Natural killer cell (primary cell): ENCODE results near the gene FOXP1. TPM values are rescaled to one million over a fixed set of nuclear protein-coding genes. Genes with fewer than 3 reads are reported as not detected.

Experiments
- ATAC-seq, 3 donors: fragments of 150-1000 bp in 2 of 3; fragments of 200-7000 bp in 1 of 3; cut with Tn5 transposase; 1 replicate in 1 of 3; 2 replicates in 2 of 3; pipeline ENCODE4 v1.10.0; 2021; ENCODE audit warnings: mild to moderate bottlenecking in 2 of 3, moderate library complexity in 2 of 3
- DNase-seq, 2 donors: peaks; one replicate each; pipeline versions ENCODE4 v3.0.0 to v3.0.0-alpha.2; 2013 to 2021; ENCODE audit warnings: mixed read lengths in 1 of 2
- H3K27ac ChIP-seq: one replicate; pipeline ENCODE4 v1.5.1; 2013; ENCODE audit warnings: mild to moderate bottlenecking, low read length
- H3K27me3 ChIP-seq: one replicate; pipeline ENCODE4 v1.6.1; 2013; ENCODE audit warnings: low read length; ENCODE audit not compliant: control insufficient read depth, insufficient read depth
- H3K36me3 ChIP-seq: one replicate; pipeline ENCODE4 v1.6.1; 2013; ENCODE audit warnings: low read length; ENCODE audit not compliant: control insufficient read depth, insufficient read depth
- H3K4me1 ChIP-seq: one replicate; pipeline ENCODE4 v1.6.1; 2013; ENCODE audit warnings: low read length; ENCODE audit not compliant: control insufficient read depth, insufficient read depth
- H3K4me3 ChIP-seq: one replicate; pipeline ENCODE4 v1.5.1; 2013; ENCODE audit warnings: low read length
- H3K9me3 ChIP-seq: one replicate; pipeline ENCODE4 v1.6.1; 2013; ENCODE audit warnings: low read length; ENCODE audit not compliant: control insufficient read depth, insufficient read depth
- H3K27ac Mint-ChIP-seq, 2 donors: one replicate each; pipeline ENCODE4 v1.8.0; 2022; ENCODE audit warnings: mild to moderate bottlenecking in 2 of 2, mixed read lengths in 2 of 2, moderate library complexity in 1 of 2
- H3K27me3 Mint-ChIP-seq, 2 donors: one replicate each; pipeline ENCODE4 v1.8.0; 2022; ENCODE audit warnings: low read depth in 2 of 2, mixed read lengths in 2 of 2
- H3K36me3 Mint-ChIP-seq: one replicate; pipeline ENCODE4 v1.8.0; 2022; ENCODE audit warnings: mixed read lengths
- H3K4me1 Mint-ChIP-seq, 2 donors: one replicate each; pipeline ENCODE4 v1.8.0; 2022; ENCODE audit warnings: mixed read lengths in 2 of 2
- H3K4me3 Mint-ChIP-seq: one replicate; pipeline ENCODE4 v1.8.0; 2022; ENCODE audit warnings: mild to moderate bottlenecking, moderate library complexity, mixed read lengths
- H3K9me3 Mint-ChIP-seq, 2 donors: one replicate each; pipeline ENCODE4 v1.8.0; 2022; ENCODE audit warnings: mixed read lengths in 2 of 2
- CTCF ChIP-seq: fragments of 200-600 bp; IDR thresholded peaks from one replicate; pipeline ENCODE4 v1.8.0; 2022; ENCODE audit warnings: antibody characterized with exemption
- WGBS: methylation state at CpG from one replicate; pipeline ENCODE4 v1.1.7; 2013; ENCODE audit warnings: missing lambda C conversion rate; ENCODE audit not compliant: insufficient coverage; 5-methylcytosine and 5-hydroxymethylcytosine counted together
- intact Hi-C: fragments of 100-400 bp; cut with micrococcal nuclease; formaldehyde crosslinking; loops from one replicate; pipeline ENCODE4 v1.14.2; 2022
- total RNA-seq, 4 donors: library from RNA; stranded (reverse); fragments of 120-200 nt in 1 of 4; gene quantifications; one replicate each; pipeline versions ENCODE4 v1.2.3 to v1.2.4, GENCODE V29; 2013 to 2022

Gene FOXP1
- total RNA-seq, 3 donors from 2014 or later (not counting 1 experiment from before 2014, with no cell fraction given): 166 to 185 (median 166) TPM

GRCh38 chr3:71051893-71052687, 531.4 kb downstream of the FOXP1 start:
- Mint-ChIP-seq H3K36me3 (no peaks in the 10 kb centered on the region), H3K4me3 (no peak overlapping the region), H3K4me1 (peaks cover 59 to 83% of the 10 kb centered on the region in 2 donors), H3K27me3 (no peaks in the 10 kb centered on the region), H3K27ac (peak overlapping the region; percentile 79 to 83), H3K9me3 (no peaks in the 10 kb centered on the region)
- 75% methylated on average over 7 of the region's 7 CpGs for WGBS
- DNase-seq: no peak
- Histone ChIP-seq H3K4me1 (peaks cover 5% of the 10 kb centered on the region), H3K36me3 (peaks cover 30% of the 10 kb centered on the region), H3K27me3 (no peaks in the 10 kb centered on the region), H3K4me3 (no peak overlapping the region), H3K27ac (no peak overlapping the region), H3K9me3 (no peaks in the 10 kb centered on the region)
- intact Hi-C loops: loop anchor here (2.0 kb wide), 1 partner anchor 13 kb away; no protein-coding TSS in a partner anchor
- TF ChIP-seq CTCF: no peak
- ATAC-seq: no peak

- ATAC-seq (no peak), DNase-seq (no peak)
- H3K4me3 ChIP-seq: no peak overlapping the region
- TF ChIP-seq CTCF: no peak
- intact Hi-C loops: loop anchor here (2.0 kb wide), 1 partner anchor 14 kb away; no protein-coding TSS in a partner anchor
- no peaks in the 10 kb centered on the region for H3K9me3 ChIP-seq
- Mint-ChIP-seq H3K4me3 (no peak overlapping the region), H3K36me3 (no peaks in the 10 kb centered on the region), H3K9me3 (no peaks in the 10 kb centered on the region), H3K4me1 (peaks cover 55 to 76% of the 10 kb centered on the region in 2 donors), H3K27me3 (no peaks in the 10 kb centered on the region), H3K27ac (peak overlapping the region; percentile 79 to 83)
- peaks cover 5% of the 10 kb centered on the region for H3K4me1 ChIP-seq
- 79% methylated on average over 5 of the region's 5 CpGs for WGBS
- H3K27ac ChIP-seq: no peak overlapping the region
- H3K27me3 ChIP-seq: no peaks in the 10 kb centered on the region
- H3K36me3 ChIP-seq: peaks cover 35% of the 10 kb centered on the region
Observed at GRCh38 chr3:71051259-71051595, 532.3 kb downstream of the FOXP1 start.

- Mint-ChIP-seq H3K27ac (peak overlapping the region; percentile 79 to 83), H3K36me3 (no peaks in the 10 kb centered on the region)
Observed at GRCh38 chr3:71050538-71051258, 532.8 kb downstream of the FOXP1 start.

More at GRCh38 chr3:71050538-71051258, 532.8 kb downstream of the FOXP1 start:
- ATAC-seq (peak; percentile 85 to 89 (median 86)), DNase-seq (peak in 1 of 2 donors; percentile 81)
- H3K27me3 Mint-ChIP-seq: no peaks in the 10 kb centered on the region
- H3K9me3 ChIP-seq: no peaks in the 10 kb centered on the region
- H3K4me3 ChIP-seq: no peak overlapping the region
- no peak for TF ChIP-seq CTCF
- H3K36me3 ChIP-seq: peaks cover 40% of the 10 kb centered on the region
- H3K4me1 Mint-ChIP-seq: peaks cover 54 to 77% of the 10 kb centered on the region in 2 donors
- H3K27ac ChIP-seq: no peak overlapping the region
- WGBS: 40% methylated on average over 6 of the region's 6 CpGs
- no peaks in the 10 kb centered on the region for H3K27me3 ChIP-seq
- peak overlapping the region; percentile 18 for H3K4me3 Mint-ChIP-seq
- intact Hi-C loops: loop anchor here (2.0 kb wide), 1 partner anchor 14 kb away; no protein-coding TSS in a partner anchor
- H3K9me3 Mint-ChIP-seq: no peaks in the 10 kb centered on the region
- peaks cover 5% of the 10 kb centered on the region for H3K4me1 ChIP-seq
